PC-3 (cell line): ENCODE data around the gene TCF20. TPM values are rescaled to one million over a fixed set of nuclear protein-coding genes. Genes with fewer than 3 reads are reported as not detected.

ENCODE experiments used
- ATAC-seq: fragments of 200-7000 bp; cut with Tn5 transposase; 2 replicates; pipeline ENCODE4 v1.9.1; 2020; ENCODE audit warnings: mild to moderate bottlenecking, moderate library complexity
- BruUV-seq: library from RNA; stranded (reverse); fragments of 400-500 nt; replicated peaks from 2 replicates; lab custom pipeline; 2021; lab: Mats Ljungman, UMichigan
- CTCF ChIA-PET: fragments of 300-600 bp; sonication (Branson Sonifier 250); formaldehyde crosslinking; loops from one replicate; lab custom pipeline; 2022; ENCODE audit warnings: antibody characterized with exemption; lab: Charles Lee
- POLR2A ChIA-PET: fragments of 300-600 bp; sonication (Branson Sonifier 250); formaldehyde crosslinking; loops from one replicate; lab custom pipeline; 2022; ENCODE audit warnings: antibody characterized with exemption; ENCODE audit not compliant: unreplicated experiment; lab: Charles Lee
- DNase-seq: peaks from one replicate; pipeline ENCODE4 v3.0.0-alpha.2; 2015
- H2AFZ ChIP-seq: fragments of 300-600 bp; sonication (generic); 2 replicates; pipeline ENCODE4 v1.6.0; 2016; ENCODE audit warnings: antibody characterized with exemption, low read length
- H3F3A ChIP-seq: fragments of 300-600 bp; sonication (generic); one replicate; pipeline ENCODE4 v1.6.0; 2017; ENCODE audit warnings: antibody characterized with exemption, low read length, control low read depth, mild to moderate bottlenecking; ENCODE audit not compliant: unreplicated experiment
- H3K27ac ChIP-seq: fragments of 300-600 bp; sonication (generic); 2 replicates; pipeline ENCODE4 v1.5.1; 2016; ENCODE audit warnings: mild to moderate bottlenecking, low read length
- H3K27me3 ChIP-seq: fragments of 300-600 bp; sonication (generic); 2 replicates; pipeline ENCODE4 v1.6.1; 2016; ENCODE audit warnings: low read length, mixed read lengths
- H3K36me3 ChIP-seq: fragments of 300-600 bp; sonication (generic); 2 replicates; pipeline ENCODE4 v1.6.1; 2016; ENCODE audit warnings: low read depth, mixed run types, low read length, mixed read lengths
- H3K4me1 ChIP-seq: fragments of 300-600 bp; sonication (generic); 2 replicates; pipeline ENCODE4 v1.5.1; 2016; ENCODE audit warnings: low read length; ENCODE audit not compliant: insufficient read depth
- H3K4me2 ChIP-seq: fragments of 300-600 bp; sonication (generic); 2 replicates; pipeline ENCODE4 v1.6.0; 2016; ENCODE audit warnings: low read length
- H3K4me3 ChIP-seq: fragments of 300-600 bp; sonication (generic); 2 replicates; pipeline ENCODE4 v1.5.1; 2016; ENCODE audit warnings: mild to moderate bottlenecking, low read length, mixed read lengths
- H3K79me2 ChIP-seq: fragments of 300-600 bp; sonication (generic); 2 replicates; pipeline ENCODE4 v1.6.1; 2017; ENCODE audit warnings: low read length, mixed read lengths
- H3K9ac ChIP-seq: fragments of 300-600 bp; sonication (generic); 2 replicates; pipeline ENCODE4 v1.6.0; 2016; ENCODE audit warnings: mild to moderate bottlenecking, low read length
- H3K9me2 ChIP-seq: fragments of 300-600 bp; sonication (generic); replicated peaks from 2 replicates; pipeline ENCODE4 v1.6.1; 2016; ENCODE audit warnings: mixed run types, low read length, mixed read lengths
- H3K9me3 ChIP-seq: fragments of 300-600 bp; sonication (generic); 2 replicates; pipeline ENCODE4 v1.6.1; 2016; ENCODE audit warnings: low read length, mixed read lengths
- H4K20me1 ChIP-seq: fragments of 300-600 bp; sonication (generic); 2 replicates; pipeline ENCODE4 v1.6.1; 2016; ENCODE audit warnings: low read length, mixed read lengths
- EZH2 ChIP-seq: fragments of 300-600 bp; sonication (generic); IDR thresholded peaks from one replicate; pipeline ENCODE4 v1.6.1; 2017; ENCODE audit warnings: antibody characterized with exemption, mild to moderate bottlenecking, low read length; ENCODE audit not compliant: unreplicated experiment
- EZH2phosphoT487 ChIP-seq: fragments of 300-600 bp; sonication (generic); IDR thresholded peaks from 2 replicates; pipeline ENCODE4 v1.6.1; 2018; ENCODE audit warnings: mild to moderate bottlenecking, antibody characterized with exemption, low read length, borderline replicate concordance
- intact Hi-C: fragments of 100-400 bp; cut with micrococcal nuclease; formaldehyde crosslinking; loops from 2 replicates; pipeline ENCODE4 v1.9.0; 2023
- total RNA-seq: library from RNA; depleted of rRNA; stranded (reverse); fragments of >200 nt; gene quantifications from 2 replicates; pipeline ENCODE4 v1.2.3, GENCODE V29; 2014
- TF ChIP-seq, protein P1 (sequence below): fragments of 300-600 bp; sonication (generic); conservative IDR thresholded peaks from 2 replicates; pipeline ENCODE4 v1.5.1; 2017; ENCODE audit warnings: antibody characterized with exemption, low read depth, mild to moderate bottlenecking, low read length

Gene TCF20
- total RNA-seq, 1 experiment from 2014 or later: 36.0 TPM

DNA sequence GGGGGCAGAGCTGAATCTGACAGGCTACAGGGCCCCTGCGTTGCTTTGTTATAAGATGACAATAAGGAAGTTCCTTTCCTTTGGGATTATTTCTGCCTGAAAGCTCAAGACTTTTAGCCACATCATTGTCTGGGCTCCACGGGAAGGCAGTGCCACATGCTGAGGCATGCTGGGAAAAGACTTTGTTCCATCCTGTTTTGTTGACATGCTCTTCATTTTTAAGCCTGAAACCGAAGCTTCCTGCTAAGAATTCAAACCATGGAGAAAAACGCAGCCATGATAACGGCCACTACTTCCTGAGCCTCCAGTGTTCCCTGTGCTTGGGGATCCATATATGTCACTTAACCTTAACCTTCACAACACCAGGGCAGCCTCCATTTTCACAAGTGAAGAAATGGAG is 5.5 kb upstream of the TCF20 start:
- Histone ChIP-seq H3K4me3 (no peak overlapping the region), H3F3A (no peaks in the 10 kb centered on the region), H3K27ac (no peak overlapping the region), H3K4me2 (no peak overlapping the region), H3K79me2 (0 out of 2 replicates have a peak, but pooled peaks cover 7% of the 10 kb centered on the region), H2AFZ (no peak overlapping the region), H3K27me3 (no peaks in the 10 kb centered on the region), H3K4me1 (no peaks in the 10 kb centered on the region), H3K9me3 (no peaks in the 10 kb centered on the region), H3K36me3 (no peaks in the 10 kb centered on the region), H4K20me1 (no peaks in the 10 kb centered on the region), H3K9me2 (no peaks in the 10 kb centered on the region), H3K9ac (no peak overlapping the region)
- intact Hi-C loops: no loop called here
- no peak for TF ChIP-seq EZH2phosphoT487
- TF ChIP-seq EZH2: no peak
- TF ChIP-seq, protein P1, sequence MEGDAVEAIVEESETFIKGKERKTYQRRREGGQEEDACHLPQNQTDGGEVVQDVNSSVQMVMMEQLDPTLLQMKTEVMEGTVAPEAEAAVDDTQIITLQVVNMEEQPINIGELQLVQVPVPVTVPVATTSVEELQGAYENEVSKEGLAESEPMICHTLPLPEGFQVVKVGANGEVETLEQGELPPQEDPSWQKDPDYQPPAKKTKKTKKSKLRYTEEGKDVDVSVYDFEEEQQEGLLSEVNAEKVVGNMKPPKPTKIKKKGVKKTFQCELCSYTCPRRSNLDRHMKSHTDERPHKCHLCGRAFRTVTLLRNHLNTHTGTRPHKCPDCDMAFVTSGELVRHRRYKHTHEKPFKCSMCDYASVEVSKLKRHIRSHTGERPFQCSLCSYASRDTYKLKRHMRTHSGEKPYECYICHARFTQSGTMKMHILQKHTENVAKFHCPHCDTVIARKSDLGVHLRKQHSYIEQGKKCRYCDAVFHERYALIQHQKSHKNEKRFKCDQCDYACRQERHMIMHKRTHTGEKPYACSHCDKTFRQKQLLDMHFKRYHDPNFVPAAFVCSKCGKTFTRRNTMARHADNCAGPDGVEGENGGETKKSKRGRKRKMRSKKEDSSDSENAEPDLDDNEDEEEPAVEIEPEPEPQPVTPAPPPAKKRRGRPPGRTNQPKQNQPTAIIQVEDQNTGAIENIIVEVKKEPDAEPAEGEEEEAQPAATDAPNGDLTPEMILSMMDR: no peak
- ATAC-seq (no peak), DNase-seq (no peak)
- no TSS peak for BruUV-seq
- POLR2A ChIA-PET: no interaction called here
- CTCF ChIA-PET: no interaction called here

DNA sequence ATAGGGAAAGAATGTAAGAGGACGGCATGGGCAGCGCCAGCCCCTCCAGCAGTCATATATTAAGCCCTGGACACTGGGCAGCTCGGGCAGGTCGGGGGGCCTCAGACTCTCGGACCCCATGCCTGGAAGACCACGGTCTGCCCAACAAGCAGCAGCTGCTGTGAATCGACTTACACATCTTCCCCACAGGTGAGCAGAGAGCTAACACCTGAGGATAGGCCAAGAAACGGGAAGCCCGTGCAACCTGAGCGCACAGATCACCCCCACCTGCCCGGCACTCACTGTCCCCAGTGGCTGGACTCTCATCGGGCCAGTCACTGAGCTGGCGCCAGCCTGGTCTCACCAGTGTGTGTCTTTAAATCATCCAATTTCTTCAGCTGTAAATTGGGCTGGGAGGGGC is 4.7 kb upstream of the TCF20 start:
- Histone ChIP-seq H3K4me3 (no peak overlapping the region), H4K20me1 (no peaks in the 10 kb centered on the region), H2AFZ (no peak overlapping the region), H3K27ac (no peak overlapping the region), H3K36me3 (no peaks in the 10 kb centered on the region), H3K4me2 (no peak overlapping the region), H3K79me2 (0 out of 2 replicates have a peak, but pooled peaks cover 8% of the 10 kb centered on the region), H3F3A (no peaks in the 10 kb centered on the region), H3K4me1 (no peaks in the 10 kb centered on the region), H3K9me2 (no peaks in the 10 kb centered on the region), H3K9me3 (no peaks in the 10 kb centered on the region), H3K27me3 (no peaks in the 10 kb centered on the region), H3K9ac (no peak overlapping the region)
- no peak for DNase-seq
- ATAC-seq: no peak
- ChIA-PET POLR2A (no interaction called here), CTCF (no interaction called here)
- TF ChIP-seq EZH2phosphoT487: no peak
- TF ChIP-seq, protein P1: no peak
- TF ChIP-seq EZH2: no peak
- intact Hi-C loops: no loop called here
- no TSS peak for BruUV-seq

DNA sequence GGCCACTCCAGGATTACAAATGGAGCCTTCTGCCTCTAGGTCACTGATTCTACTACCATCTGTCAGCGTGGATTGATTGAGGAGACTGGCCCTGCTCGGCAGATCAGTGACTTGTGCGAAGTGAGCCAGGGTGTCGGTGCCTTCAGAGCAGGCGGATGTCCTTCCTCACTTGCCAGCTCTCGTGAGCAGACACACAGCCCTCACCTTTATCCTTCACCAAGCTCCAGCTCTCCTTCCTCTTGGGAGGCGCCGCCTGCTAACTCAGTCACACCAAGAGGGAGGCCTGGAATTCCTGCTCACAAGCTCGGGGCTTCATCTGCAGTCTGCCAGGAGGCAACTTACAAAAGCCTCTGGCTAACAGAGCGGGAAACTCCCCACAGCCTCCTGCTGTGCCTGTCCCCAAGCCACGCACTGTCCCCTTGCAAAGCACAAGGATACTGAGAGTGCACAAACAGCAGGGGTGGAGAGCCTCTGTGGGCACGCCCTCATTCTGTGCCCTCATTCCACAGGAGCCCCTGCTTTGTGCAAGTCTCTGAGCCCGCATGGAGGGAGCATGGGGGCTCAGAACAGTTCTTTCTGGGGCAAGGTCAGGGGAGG is 3.5 kb upstream of the TCF20 start:
- Histone ChIP-seq H3F3A (no peaks in the 10 kb centered on the region), H3K4me3 (no peak overlapping the region), H4K20me1 (no peaks in the 10 kb centered on the region), H3K9ac (no peak overlapping the region), H3K27ac (no peak overlapping the region), H3K79me2 (peaks cover 14% of the 10 kb centered on the region), H3K9me3 (no peaks in the 10 kb centered on the region), H3K9me2 (no peaks in the 10 kb centered on the region), H3K4me2 (no peak overlapping the region), H3K4me1 (no peaks in the 10 kb centered on the region), H3K27me3 (no peaks in the 10 kb centered on the region), H3K36me3 (no peaks in the 10 kb centered on the region), H2AFZ (no peak overlapping the region)
- DNase-seq (no peak), ATAC-seq (no peak)
- intact Hi-C loops: no loop called here
- ChIA-PET CTCF (no interaction called here), POLR2A (no interaction called here)
- no TSS peak for BruUV-seq
- TF ChIP-seq EZH2phosphoT487 (no peak), EZH2 (no peak)
- TF ChIP-seq, protein P1: no peak
